ENCODE results near the gene CDK12. TPM values are rescaled to one million over a fixed set of nuclear protein-coding genes. Genes with fewer than 3 reads are reported as not detected.
"Not testable (repeated sequence)": the region's sequence is repeated elsewhere in the genome, so short reads cannot be mapped to it uniquely, and the experiment has no call there.

The CDK12 gene
- total and polyA plus RNA-seq, 2 experiments from 2014 or later = 10.2 to 41.3 TPM

GRCh38 chr17:39534768-39535405 lies 73.6 kb downstream of the CDK12 start:
- Histone ChIP-seq H3K4me2 (no peak overlapping the region), H3K27ac (no peak overlapping the region), H3K9me3 (ENCODE audit: low read depth) (no peaks in the 10 kb centered on the region), H3K4me1 (ENCODE audit: insufficient read depth) (no peaks in the 10 kb centered on the region), H3K9me2 (replicated peaks; ENCODE audit: insufficient read depth) (no peaks in the 10 kb centered on the region), H3K36me3 (replicated peaks; ENCODE audit: insufficient read depth, low read depth) (no peaks in the 10 kb centered on the region), H3K4me3 (no peak overlapping the region), H4K20me1 (ENCODE audit: insufficient read depth, poor library complexity, severe bottlenecking) (no peaks in the 10 kb centered on the region), H3K79me2 (no peaks in the 10 kb centered on the region), H3K27me3 (no peaks in the 10 kb centered on the region), H2AFZ (no peak overlapping the region)
- TF ChIP-seq EZH2 (IDR thresholded peaks at IDR 0.05; ENCODE audit: borderline replicate concordance) (no peak), EZH2phosphoT487 (IDR thresholded peaks at IDR 0.05; ENCODE audit: low read depth, severe bottlenecking, unreplicated experiment) (no peak), CTCF (IDR thresholded peaks at IDR 0.05; ENCODE audit: poor library complexity) (no peak)
- 93% methylated on average over 3 of the region's 3 CpGs for WGBS (ENCODE audit: low lambda C conversion rate, missing lambda C conversion rate)
- DNase-seq (ENCODE audit: low spot score) = no peak

- Histone ChIP-seq H3K4me2 (no peak overlapping the region), H3K4me1 (ENCODE audit: insufficient read depth) (no peaks in the 10 kb centered on the region), H3K79me2 (no peaks in the 10 kb centered on the region), H3K36me3 (replicated peaks; ENCODE audit: insufficient read depth, low read depth) (no peaks in the 10 kb centered on the region), H3K27me3 (no peaks in the 10 kb centered on the region), H3K4me3 (no peak overlapping the region), H2AFZ (no peak overlapping the region), H4K20me1 (ENCODE audit: insufficient read depth, poor library complexity, severe bottlenecking) (no peaks in the 10 kb centered on the region), H3K27ac (no peak overlapping the region), H3K9me3 (ENCODE audit: low read depth) (no peaks in the 10 kb centered on the region), H3K9me2 (replicated peaks; ENCODE audit: insufficient read depth) (no peaks in the 10 kb centered on the region)
- TF ChIP-seq CTCF (IDR thresholded peaks at IDR 0.05; ENCODE audit: poor library complexity) (no peak), EZH2phosphoT487 (IDR thresholded peaks at IDR 0.05; ENCODE audit: low read depth, severe bottlenecking, unreplicated experiment) (no peak), EZH2 (IDR thresholded peaks at IDR 0.05; ENCODE audit: borderline replicate concordance) (no peak)
- no peak for DNase-seq (ENCODE audit: low spot score)
These were observed 75.2 kb downstream of the CDK12 start for GRCh38 chr17:39536468-39536867.

- not testable (repeated sequence) for H3K4me2 ChIP-seq; H3K4me3 ChIP-seq; H2AFZ ChIP-seq; H3K9me3 ChIP-seq (ENCODE audit: low read depth); H3K27me3 ChIP-seq; H4K20me1 ChIP-seq (ENCODE audit: insufficient read depth, poor library complexity, severe bottlenecking); H3K9me2 ChIP-seq (replicated peaks; ENCODE audit: insufficient read depth); DNase-seq (ENCODE audit: low spot score); H3K27ac ChIP-seq; H3K4me1 ChIP-seq (ENCODE audit: insufficient read depth); H3K36me3 ChIP-seq (replicated peaks; ENCODE audit: insufficient read depth, low read depth); H3K79me2 ChIP-seq
- WGBS (ENCODE audit: low lambda C conversion rate, missing lambda C conversion rate) = 96% methylated on average over 2 of the region's 2 CpGs
These were observed 76.1 kb downstream of the CDK12 start for GRCh38 chr17:39537364-39537763.

GRCh38 chr17:39538866-39539265 lies 77.6 kb downstream of the CDK12 start:
- Histone ChIP-seq H3K4me2 (no peak overlapping the region), H3K36me3 (replicated peaks; ENCODE audit: insufficient read depth, low read depth) (no peaks in the 10 kb centered on the region), H3K27me3 (no peaks in the 10 kb centered on the region), H3K9me2 (replicated peaks; ENCODE audit: insufficient read depth) (no peaks in the 10 kb centered on the region), H3K4me1 (ENCODE audit: insufficient read depth) (no peaks in the 10 kb centered on the region), H3K4me3 (no peak overlapping the region), H4K20me1 (ENCODE audit: insufficient read depth, poor library complexity, severe bottlenecking) (no peaks in the 10 kb centered on the region), H3K9me3 (ENCODE audit: low read depth) (no peaks in the 10 kb centered on the region), H3K79me2 (no peaks in the 10 kb centered on the region), H2AFZ (no peak overlapping the region), H3K27ac (no peak overlapping the region)
- no peak for DNase-seq (ENCODE audit: low spot score)
- 59% methylated on average over 3 of the region's 3 CpGs for WGBS (ENCODE audit: low lambda C conversion rate, missing lambda C conversion rate)
- TF ChIP-seq CTCF (IDR thresholded peaks at IDR 0.05; ENCODE audit: poor library complexity) (no peak), EZH2 (IDR thresholded peaks at IDR 0.05; ENCODE audit: borderline replicate concordance) (no peak), EZH2phosphoT487 (IDR thresholded peaks at IDR 0.05; ENCODE audit: low read depth, severe bottlenecking, unreplicated experiment) (no peak)

Measured in hepatocyte (in vitro differentiated cells).